H1 (cell line): ENCODE data around the gene IPO11. TPM values are rescaled to one million over a fixed set of nuclear protein-coding genes. Genes with fewer than 3 reads are reported as not detected.

Experiments
- CBX5 ChIP-seq: fragments of 300-800, 300-1000 bp; sonication (generic); IDR thresholded peaks from 2 replicates; pipeline ENCODE4 v1.7.1; 2016; ENCODE audit warnings: antibody characterized with exemption, low read length, low read depth
- MAFK ChIP-seq: IDR thresholded peaks from 2 replicates; pipeline ENCODE4 v1.6.1; 2012; ENCODE audit warnings: low read depth, mild to moderate bottlenecking, improper control_type of control experiment, low read length
- NANOG ChIP-seq: IDR thresholded peaks from 2 replicates; pipeline ENCODE4 v1.6.1; 2011; ENCODE audit warnings: low read length, low read depth, mild to moderate bottlenecking, inconsistent platforms; ENCODE audit not compliant: insufficient read depth, poor library complexity, severe bottlenecking
- RAD21 ChIP-seq, 2 experiments: IDR thresholded peaks in 1 of 2; conservative IDR thresholded peaks in 1 of 2; 2 replicates each; pipeline ENCODE4 v1.6.1; 2011; ENCODE audit warnings: low read depth in 2 of 2, low read length in 2 of 2, improper control_type of control experiment in 1 of 2, inconsistent platforms in 1 of 2, mild to moderate bottlenecking in 1 of 2, moderate library complexity in 1 of 2
- RBBP5 ChIP-seq: IDR thresholded peaks from 2 replicates; pipeline ENCODE4 v1.7.1; 2012; ENCODE audit warnings: low read depth, mild to moderate bottlenecking, inconsistent platforms, low read length, moderate library complexity, borderline replicate concordance
- polyA plus RNA-seq, 7 experiments: library from polyadenylated mRNA; depleted of rRNA in 3 of 7; stranded (reverse) in 5 of 7; unstranded in 2 of 7; fragments of >200 nt in 5 of 7; fragments of 200-250 nt in 2 of 7; gene quantifications; 1 replicate in 5 of 7; 2 replicates in 1 of 7; 4 replicates in 1 of 7; pipeline versions ENCODE4 v1.2.1 to v1.2.3, GENCODE V29; 2011 to 2013; ENCODE audit warnings: missing spikeins in 2 of 7, mixed read lengths in 2 of 7
- total RNA-seq: library from RNA; stranded (reverse); fragmentation: NEBNext Ultra II Directional; extraction: Animal tissue kit (Norgen Biotek cat#: 25700); gene quantifications from 2 replicates; pipeline ENCODE4 v1.2.1, GENCODE V29; 2021

The IPO11 gene
- total and polyA plus RNA-seq, 2 of the 8 experiments (the other 6 are each of a cell fraction or from before 2014, with no cell fraction given) = 23.6 to 64.4 TPM

DNA sequence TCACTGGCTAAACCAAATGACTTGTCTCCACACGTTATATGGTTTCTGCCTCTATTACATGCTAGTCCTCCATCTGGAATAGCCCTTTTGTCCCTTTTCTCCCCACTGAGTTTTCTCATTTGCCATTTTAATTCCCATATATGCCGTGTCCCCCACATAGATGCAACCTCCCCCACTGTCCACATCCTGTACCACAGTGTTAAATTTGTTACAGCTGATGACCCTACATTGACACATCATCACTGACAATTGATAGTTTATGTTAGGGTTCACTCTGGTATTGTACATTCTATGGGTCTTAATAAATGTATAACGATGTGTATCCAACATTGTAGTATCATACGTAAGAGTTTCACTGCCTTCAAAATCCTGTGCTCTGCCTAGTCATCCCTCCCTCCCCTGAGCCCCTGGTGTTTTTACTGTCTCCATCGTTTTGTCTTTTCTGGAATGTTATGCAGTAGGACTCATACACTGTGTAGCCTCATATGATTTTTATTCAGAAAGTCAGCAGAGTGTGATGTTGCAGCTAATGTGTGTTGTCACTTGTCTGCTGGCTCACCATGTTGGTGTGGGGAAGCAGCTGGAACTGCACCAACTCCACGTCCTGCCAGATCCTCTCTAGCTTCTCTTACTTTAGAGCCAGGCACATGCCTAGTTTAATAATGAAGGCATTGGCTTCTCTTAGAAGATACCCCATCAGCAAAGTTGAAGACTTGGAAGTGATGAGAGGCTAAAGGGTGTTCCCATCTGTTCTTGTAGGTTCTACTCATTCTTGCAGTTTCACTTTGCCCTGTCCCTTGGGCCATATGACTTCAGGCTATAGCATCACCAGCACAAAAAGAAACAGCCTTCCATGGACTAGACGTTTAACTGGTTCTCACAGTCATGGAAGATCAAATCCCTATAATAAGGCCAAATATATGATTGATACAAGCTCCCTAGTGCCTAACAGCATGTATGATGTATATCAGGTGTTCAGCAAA, 196.3 kb downstream of the IPO11 start (continued):
- TF ChIP-seq RAD21 (IDR thresholded peaks at IDR 0.05 in 1 of 2, conservative IDR thresholded peaks at IDR 0.05 in 1 of 2; ENCODE audit: low read depth in 2 of 2, low read length in 2 of 2) (no peak), MAFK (no peak), CBX5 (no peak), RBBP5 (no peak), NANOG (no peak)
